NCI-H1694 (cell line): ENCODE data around the gene ZNF831.
A peak's percentile ranks its signal among the peaks of the same experiment; 100 is the strongest.

Experiments
- DNase-seq: peaks from one replicate; lab custom pipeline; 2025; lab: John Stamatoyannopoulos, UW

The ZNF831 gene

GRCh38 chr20:59141818-59142581 lies 21.6 kb upstream of the ZNF831 start:
- DNase-seq = no peak

GRCh38 chr20:59143326-59143725 lies 20.3 kb upstream of the ZNF831 start:
- no peak for DNase-seq

DNA sequence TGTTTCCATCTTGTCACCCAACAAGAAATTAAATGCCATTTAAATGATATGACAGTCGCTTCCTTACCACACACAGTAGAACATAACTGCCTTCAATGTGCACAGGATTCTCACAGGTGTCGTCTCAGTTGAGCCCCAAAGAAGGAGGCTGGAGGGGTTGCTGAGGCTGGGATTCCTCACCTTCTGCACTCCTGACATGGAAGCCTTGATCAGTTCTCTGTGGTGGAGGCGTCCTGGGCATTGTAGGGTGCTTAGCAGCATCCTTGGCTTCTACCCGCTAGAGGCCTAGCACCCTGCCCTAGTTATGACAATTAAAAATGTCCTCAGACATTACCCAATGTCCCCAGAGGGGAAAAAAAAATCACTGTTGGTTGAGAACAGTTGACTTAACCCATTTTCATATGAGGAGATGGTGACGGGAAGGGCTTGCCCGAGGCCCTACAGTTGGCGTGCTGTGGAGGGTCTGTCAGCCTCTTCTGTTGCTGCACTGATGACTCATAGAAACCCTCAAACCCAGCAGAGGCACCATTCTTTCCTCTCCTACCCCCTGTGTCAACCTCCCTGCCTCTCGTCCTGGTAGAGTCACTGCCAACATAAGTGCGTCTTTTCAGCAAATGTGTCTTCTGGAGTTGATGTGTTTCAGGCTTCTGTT lies 19.3 kb upstream of the ZNF831 start:
- DNase-seq = no peak

- DNase-seq = no peak
Measured at GRCh38 chr20:59144831-59145196, 18.8 kb upstream of the ZNF831 start.

DNA sequence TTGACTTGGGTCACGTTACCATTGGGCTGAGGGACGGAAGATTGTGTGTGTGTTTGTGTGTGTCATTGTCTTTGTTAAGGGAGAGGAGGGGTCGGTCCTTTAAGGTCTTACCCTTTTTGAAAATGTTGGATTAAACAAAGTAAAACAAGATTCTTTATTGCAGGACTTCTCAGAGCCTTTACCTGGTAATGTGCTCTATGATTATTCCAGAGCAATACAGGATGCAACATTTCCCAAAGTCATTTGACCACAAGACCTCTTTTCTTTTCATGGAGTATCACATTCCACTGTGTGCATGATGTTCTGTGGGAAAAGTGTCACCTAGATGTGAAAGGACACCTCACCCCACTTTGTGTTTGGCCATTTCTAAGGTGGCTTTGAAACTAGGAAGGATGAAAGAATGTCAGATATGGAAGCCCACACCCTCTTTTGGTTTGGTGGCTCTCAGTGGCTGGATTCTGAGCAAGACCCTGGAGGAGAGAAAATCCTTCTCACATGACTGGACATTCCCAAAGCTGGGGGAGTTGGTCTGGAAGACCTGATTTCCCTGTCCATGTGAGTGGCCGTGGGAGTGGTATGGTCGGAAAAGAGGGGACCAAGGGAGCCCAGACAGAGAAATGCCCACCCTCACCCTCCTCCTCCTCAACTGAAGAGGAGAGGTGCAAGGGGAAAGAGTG lies 18.2 kb upstream of the ZNF831 start:
- no peak for DNase-seq

- no peak for DNase-seq
Measured at GRCh38 chr20:59145924-59146779, 17.5 kb upstream of the ZNF831 start.

GRCh38 chr20:59146780-59147565 lies 16.6 kb upstream of the ZNF831 start:
- no peak for DNase-seq

- DNase-seq = no peak
Measured at GRCh38 chr20:59147586-59147985, 16.0 kb upstream of the ZNF831 start.

- no peak for DNase-seq
Measured at GRCh38 chr20:59148701-59149493, 14.7 kb upstream of the ZNF831 start.

DNA sequence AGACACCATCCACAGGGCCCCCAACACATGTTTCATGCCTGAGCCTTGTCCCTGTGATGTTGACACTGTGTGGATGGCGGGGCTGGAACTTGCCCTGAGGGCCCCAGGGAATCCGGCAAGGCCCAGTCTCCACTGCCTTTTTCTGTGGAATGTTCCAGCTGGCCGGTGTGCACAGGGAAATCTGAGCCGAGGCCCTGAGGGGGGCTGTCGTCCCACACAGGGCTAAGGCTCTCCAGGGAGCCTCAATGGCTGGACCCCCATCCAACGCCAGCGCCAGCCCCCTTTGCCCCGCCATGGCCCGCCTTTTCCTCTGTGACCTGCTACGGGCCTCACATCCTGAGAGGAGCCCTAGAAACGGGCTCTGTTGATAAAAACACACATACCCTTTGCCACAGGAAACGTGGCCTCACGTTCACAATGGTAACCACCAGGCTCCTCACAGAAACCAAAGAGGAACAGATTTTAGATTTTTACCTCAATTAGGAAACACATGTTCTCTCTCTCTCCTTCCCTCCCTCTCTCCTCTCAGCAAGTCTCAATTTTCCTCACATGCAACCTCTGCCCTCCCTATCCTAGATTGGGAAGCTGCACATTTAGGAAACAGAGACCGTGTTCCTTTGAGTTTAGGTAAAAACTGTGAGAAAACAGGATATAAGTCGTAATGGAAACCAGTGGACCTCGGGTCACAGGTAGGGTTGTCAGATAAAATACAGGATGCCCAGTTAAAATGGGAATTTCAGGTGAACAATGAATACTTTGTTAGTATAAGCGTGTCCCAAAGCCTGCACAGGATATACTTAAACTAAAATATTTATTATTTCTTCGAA lies 13.7 kb upstream of the ZNF831 start:
- DNase-seq = no peak

GRCh38 chr20:59150821-59151251 lies 12.8 kb upstream of the ZNF831 start:
- DNase-seq = no peak

- DNase-seq = no peak
Measured at GRCh38 chr20:59151391-59151790, 12.2 kb upstream of the ZNF831 start.

DNA sequence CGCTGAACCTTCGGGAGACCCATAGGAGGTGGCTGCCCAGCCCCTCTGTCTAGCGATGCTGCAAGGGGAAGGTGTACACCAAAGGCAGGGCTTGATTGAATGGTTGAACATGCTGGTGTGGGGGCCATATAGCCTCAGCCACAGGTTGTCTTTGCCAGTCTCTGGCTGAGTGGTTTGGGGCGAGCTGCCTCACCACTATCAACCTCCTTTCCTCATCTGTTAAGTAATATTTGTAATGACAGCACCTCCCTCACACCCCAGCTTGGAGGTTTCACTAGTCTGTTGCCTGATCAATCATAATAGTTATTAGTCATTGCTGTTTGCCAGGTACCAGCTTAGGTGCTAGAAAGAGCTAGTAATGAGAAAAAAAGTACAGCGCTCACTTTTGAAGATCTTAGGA lies 11.8 kb upstream of the ZNF831 start:
- DNase-seq = no peak

DNA sequence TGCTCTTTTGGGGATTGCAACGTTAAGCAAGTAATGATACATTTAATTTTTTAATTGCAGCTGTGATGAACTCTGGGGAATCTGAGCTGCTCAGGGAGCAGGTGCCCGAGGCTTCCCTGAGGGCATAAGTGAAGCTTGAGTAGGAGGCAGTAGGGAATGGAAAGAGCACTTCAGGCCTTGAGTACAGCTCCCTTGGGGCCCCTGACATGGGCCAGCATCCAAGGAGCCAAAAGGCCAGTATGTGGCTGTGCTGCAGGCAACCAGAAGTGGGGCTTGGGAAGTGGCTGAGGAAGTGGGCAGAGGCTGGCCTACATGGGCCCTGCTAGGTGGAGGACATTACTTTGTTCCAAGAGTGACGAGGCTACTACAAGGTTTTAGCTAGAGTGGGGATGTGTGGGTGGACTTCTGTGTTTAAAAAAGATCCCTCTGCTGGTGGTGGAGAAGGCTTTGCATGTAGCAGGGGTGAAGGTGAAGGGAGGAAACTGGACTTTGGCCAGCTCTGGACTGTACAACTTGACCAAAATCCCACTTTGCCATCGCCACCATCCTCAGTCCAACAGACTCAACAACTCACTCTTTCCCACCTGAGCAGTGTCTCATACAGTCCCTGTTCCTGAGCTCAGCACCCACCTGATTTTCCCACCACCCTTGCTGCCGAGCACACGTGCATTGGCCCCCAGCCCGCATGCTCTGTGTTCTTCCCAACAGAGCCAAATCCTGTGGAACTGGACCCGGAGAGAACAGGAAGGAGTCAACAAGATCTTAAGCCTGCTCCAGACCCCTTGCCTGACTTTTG lies 10.9 kb upstream of the ZNF831 start:
- DNase-seq = no peak

GRCh38 chr20:59153355-59153681 lies 10.3 kb upstream of the ZNF831 start:
- DNase-seq = peak; percentile 16

DNA sequence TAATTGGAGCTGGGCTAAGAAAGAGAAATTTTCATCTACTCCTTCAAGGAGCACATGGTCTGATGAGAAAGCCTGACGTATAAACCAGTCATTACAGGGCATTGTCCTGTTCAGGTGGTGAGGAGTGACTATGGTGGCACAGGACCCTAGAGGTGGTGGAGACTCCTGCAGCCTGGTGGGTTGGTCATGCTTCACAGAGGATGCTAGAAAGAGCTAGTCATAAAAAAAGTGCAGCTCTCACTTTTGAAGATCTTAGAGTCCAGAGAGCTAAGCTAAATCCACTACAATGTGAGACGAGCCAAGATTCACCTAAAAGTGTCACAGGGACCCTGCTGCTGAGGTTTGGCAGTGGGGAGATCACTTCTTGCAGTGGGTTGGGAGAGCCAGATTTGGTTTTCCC lies 9.8 kb upstream of the ZNF831 start:
- DNase-seq = no peak

- no peak for DNase-seq
Measured at GRCh38 chr20:59154317-59155013, 9.2 kb upstream of the ZNF831 start.

DNA sequence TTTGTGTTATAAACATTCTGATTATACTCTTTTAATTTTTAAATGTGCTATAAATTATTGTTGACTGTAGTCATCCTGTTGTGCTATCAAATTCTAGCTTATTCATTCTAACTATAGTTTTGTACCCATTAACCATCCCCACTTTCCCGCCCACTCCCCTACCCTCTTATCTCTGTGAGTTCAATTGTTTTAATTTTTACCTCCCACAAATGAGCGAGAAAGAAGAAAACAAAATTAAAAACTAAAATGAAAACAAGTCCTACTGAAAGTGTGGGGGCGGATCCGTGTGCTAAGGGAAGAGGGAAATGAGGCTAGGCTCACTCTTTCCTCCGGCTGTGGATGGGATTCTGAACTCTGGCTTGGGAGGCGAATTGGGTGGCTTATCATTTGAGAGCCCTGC lies 6.6 kb upstream of the ZNF831 start:
- DNase-seq = no peak
